ENCODE results near the gene STAB2.

DNA sequence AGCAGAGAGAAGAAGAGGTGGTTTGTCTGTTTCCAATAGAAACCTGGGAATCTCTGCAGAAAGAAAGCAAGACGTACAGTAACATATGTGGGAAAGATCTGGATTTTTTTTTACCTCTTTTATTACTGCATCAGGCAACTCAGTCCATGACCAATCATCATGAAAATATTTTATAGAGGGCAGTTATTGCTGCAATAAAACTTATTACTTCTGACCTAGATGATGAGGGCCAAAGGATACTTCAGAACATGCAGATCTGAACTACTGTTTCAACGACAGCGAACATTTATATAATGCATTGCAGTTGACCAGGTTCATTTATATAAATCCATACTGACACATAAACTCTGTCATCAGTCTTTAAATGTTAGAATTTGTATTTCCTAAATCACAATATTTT, 67.7 kb downstream of the STAB2 start:
- no peak for TF ChIP-seq CTCF (IDR thresholded peaks at IDR 0.05; ENCODE audit: control extremely low read depth in 1 of 3, insufficient read depth in 1 of 3, low read depth in 1 of 3, low read length in 3 of 3)
- TF ChIP-seq EP300 (IDR thresholded peaks at IDR 0.05; ENCODE audit: borderline replicate concordance in 1 of 2, low read depth in 2 of 2, low read length in 2 of 2) = no peak
- no peak for TF ChIP-seq TCF12 (IDR thresholded peaks at IDR 0.05; ENCODE audit: low read depth, low read length)
- TF ChIP-seq POLR2A (IDR thresholded peaks at IDR 0.05; ENCODE audit: control extremely low read depth in 1 of 2, low read depth in 2 of 2, low read length in 2 of 2) = no peak
- TF ChIP-seq GABPA (IDR thresholded peaks at IDR 0.05; ENCODE audit: borderline replicate concordance, insufficient read depth, low read length) = no peak
- TF ChIP-seq RFX5 (IDR thresholded peaks at IDR 0.05; ENCODE audit: borderline replicate concordance, low read depth, low read length) = no peak
